G401.6 (cell line): ENCODE results near the gene MGMT.

Experiments used
- FAIRE-seq: peaks from 2 replicates; lab custom pipeline; 2012; peaks lifted over from hg19 to GRCh38; lab: Jason Lieb, UNC

The MGMT gene

GRCh38 chr10:129692695-129693094 is 225.7 kb downstream of the MGMT start:
- no peak for FAIRE-seq

GRCh38 chr10:129693382-129693781 is 226.3 kb downstream of the MGMT start:
- FAIRE-seq = no peak

- no peak for FAIRE-seq
Observed at GRCh38 chr10:129694184-129694583, 227.1 kb downstream of the MGMT start.

- no peak for FAIRE-seq
Observed at GRCh38 chr10:129694691-129695243, 227.7 kb downstream of the MGMT start.

GRCh38 chr10:129695671-129696070 is 228.6 kb downstream of the MGMT start:
- no peak for FAIRE-seq

GRCh38 chr10:129696636-129697035 is 229.6 kb downstream of the MGMT start:
- FAIRE-seq = no peak

GRCh38 chr10:129697463-129698247 is 230.6 kb downstream of the MGMT start:
- FAIRE-seq = no peak

- no peak for FAIRE-seq
Observed at GRCh38 chr10:129699722-129700340, 232.8 kb downstream of the MGMT start.

GRCh38 chr10:129702605-129703004 is 235.6 kb downstream of the MGMT start:
- FAIRE-seq = no peak

GRCh38 chr10:129703287-129704137 is 236.5 kb downstream of the MGMT start:
- no peak for FAIRE-seq

- no peak for FAIRE-seq
Observed at GRCh38 chr10:129704225-129704624, 237.2 kb downstream of the MGMT start.

GRCh38 chr10:129704786-129705525 is 237.9 kb downstream of the MGMT start:
- no peak for FAIRE-seq

- no peak for FAIRE-seq
Observed at GRCh38 chr10:129705676-129706075, 238.6 kb downstream of the MGMT start.

GRCh38 chr10:129706081-129706480 is 239.0 kb downstream of the MGMT start:
- FAIRE-seq = no peak

GRCh38 chr10:129706523-129706922 is 239.5 kb downstream of the MGMT start:
- FAIRE-seq = no peak

- no peak for FAIRE-seq
Observed at GRCh38 chr10:129707406-129708388, 240.7 kb downstream of the MGMT start.

GRCh38 chr10:129709101-129709500 is 242.1 kb downstream of the MGMT start:
- FAIRE-seq = no peak

- FAIRE-seq = no peak
Observed at GRCh38 chr10:129709627-129710509, 242.8 kb downstream of the MGMT start.

GRCh38 chr10:129710510-129710847 is 243.4 kb downstream of the MGMT start:
- no peak for FAIRE-seq

- no peak for FAIRE-seq
Observed at GRCh38 chr10:129711291-129711690, 244.2 kb downstream of the MGMT start.
